ENCODE measurements around the gene GNAS-AS1.

GNAS-AS1 gene

GRCh38 chr20:58851969-58852458 is 1.3 kb upstream of the GNAS-AS1 start:
- peaks cover 14% of the 10 kb centered on the region for H3K9me3 ChIP-seq (ENCODE audit: insufficient read depth, low read depth, low read length)
- H4K8ac ChIP-seq (ENCODE audit: low read depth, low read length): no peak overlapping the region
- H3K14ac ChIP-seq (ENCODE audit: low read length): no peak overlapping the region
- peak overlapping the region; percentile 16 for H3K4me3 ChIP-seq (ENCODE audit: low read depth, low read length)
- no peak overlapping the region for H2AFZ ChIP-seq (ENCODE audit: insufficient read depth, low read length, poor library complexity)
- H2BK120ac ChIP-seq (ENCODE audit: insufficient read depth, low read length, poor library complexity): no peak overlapping the region
- no peak overlapping the region for H4K91ac ChIP-seq (ENCODE audit: low read depth, low read length)
- H3K79me2 ChIP-seq (ENCODE audit: control insufficient read depth, insufficient read depth, low read length, poor library complexity): peaks cover 5% of the 10 kb centered on the region
- no CpG with 5 or more reads among the region's 23 CpGs for WGBS (ENCODE audit: extremely low coverage, insufficient coverage, insufficient read length)
- no peak overlapping the region for H4K12ac ChIP-seq (ENCODE audit: low read depth, low read length)
- H3K27me3 ChIP-seq (ENCODE audit: insufficient read depth, low read length): peaks cover 25% of the 10 kb centered on the region
- H3K4ac ChIP-seq (ENCODE audit: low read depth, low read length): no peak overlapping the region
- H3K4me2 ChIP-seq (ENCODE audit: low read length): peak overlapping the region; percentile 70
- no peak for DNase-seq
- peaks cover 11 to 17% of the 10 kb centered on the region in 2 experiments for H3K4me1 ChIP-seq (ENCODE audit: control insufficient read depth in 1 of 2, insufficient read depth in 2 of 2, low read length in 2 of 2)
- H3K27ac ChIP-seq (ENCODE audit: low read depth, low read length): no peak overlapping the region
- no peak overlapping the region for H3K23ac ChIP-seq (ENCODE audit: low read length)
- H2BK5ac ChIP-seq (ENCODE audit: low read depth, low read length, poor library complexity): no peak overlapping the region
- H3K9ac ChIP-seq (ENCODE audit: low read length): no peak overlapping the region
- H3K18ac ChIP-seq (ENCODE audit: low read length): no peak overlapping the region
- peaks cover 9% of the 10 kb centered on the region for H3K79me1 ChIP-seq (ENCODE audit: low read length)
- no peak overlapping the region for H2BK12ac ChIP-seq (ENCODE audit: low read length)
- no peaks in the 10 kb centered on the region for H3K36me3 ChIP-seq (ENCODE audit: control insufficient read depth in 1 of 2, insufficient read depth in 2 of 2, low read length in 2 of 2)
- H2AK5ac ChIP-seq (ENCODE audit: low read length): no peak overlapping the region

- Histone ChIP-seq H2BK12ac (ENCODE audit: low read length) (no peak overlapping the region), H3K18ac (ENCODE audit: low read length) (no peak overlapping the region), H2BK120ac (ENCODE audit: insufficient read depth, low read length, poor library complexity) (no peak overlapping the region), H3K79me2 (ENCODE audit: control insufficient read depth, insufficient read depth, low read length, poor library complexity) (peaks cover 5% of the 10 kb centered on the region), H4K91ac (ENCODE audit: low read depth, low read length) (no peak overlapping the region), H3K4me1 (ENCODE audit: control insufficient read depth in 1 of 2, insufficient read depth in 2 of 2, low read length in 2 of 2) (peaks cover 11 to 17% of the 10 kb centered on the region in 2 experiments), H3K23ac (ENCODE audit: low read length) (no peak overlapping the region), H3K9me3 (ENCODE audit: insufficient read depth, low read depth, low read length) (peaks cover 14% of the 10 kb centered on the region), H3K4me3 (ENCODE audit: low read depth, low read length) (peak overlapping the region; percentile 48), H3K27me3 (ENCODE audit: insufficient read depth, low read length) (peaks cover 25% of the 10 kb centered on the region), H4K8ac (ENCODE audit: low read depth, low read length) (peak overlapping the region; percentile 30), H2BK5ac (ENCODE audit: low read depth, low read length, poor library complexity) (no peak overlapping the region), H3K27ac (ENCODE audit: low read depth, low read length) (no peak overlapping the region), H3K36me3 (ENCODE audit: control insufficient read depth in 1 of 2, insufficient read depth in 2 of 2, low read length in 2 of 2) (no peaks in the 10 kb centered on the region), H3K14ac (ENCODE audit: low read length) (no peak overlapping the region), H3K4me2 (ENCODE audit: low read length) (peak overlapping the region; percentile 70), H3K4ac (ENCODE audit: low read depth, low read length) (no peak overlapping the region), H2AFZ (ENCODE audit: insufficient read depth, low read length, poor library complexity) (peak overlapping the region; percentile 37), H3K79me1 (ENCODE audit: low read length) (peaks cover 9% of the 10 kb centered on the region), H3K9ac (ENCODE audit: low read length) (no peak overlapping the region), H2AK5ac (ENCODE audit: low read length) (no peak overlapping the region), H4K12ac (ENCODE audit: low read depth, low read length) (no peak overlapping the region)
- no CpG with 5 or more reads among the region's 41 CpGs for WGBS (ENCODE audit: extremely low coverage, insufficient coverage, insufficient read length)
- no peak for DNase-seq
These were observed 693 bp upstream of the GNAS-AS1 start for GRCh38 chr20:58851221-58851968.

- Histone ChIP-seq H2AFZ (ENCODE audit: insufficient read depth, low read length, poor library complexity) (no peak overlapping the region), H2BK5ac (ENCODE audit: low read depth, low read length, poor library complexity) (no peak overlapping the region), H3K4ac (ENCODE audit: low read depth, low read length) (no peak overlapping the region), H3K9ac (ENCODE audit: low read length) (no peak overlapping the region), H3K79me1 (ENCODE audit: low read length) (no peaks in the 10 kb centered on the region), H3K18ac (ENCODE audit: low read length) (no peak overlapping the region), H3K4me2 (ENCODE audit: low read length) (no peak overlapping the region), H3K4me1 (ENCODE audit: control insufficient read depth in 1 of 2, insufficient read depth in 2 of 2, low read length in 2 of 2) (peaks cover 6% of the 10 kb centered on the region in 2 experiments), H3K27ac (ENCODE audit: low read depth, low read length) (no peak overlapping the region), H2BK12ac (ENCODE audit: low read length) (no peak overlapping the region), H3K23ac (ENCODE audit: low read length) (no peak overlapping the region), H4K8ac (ENCODE audit: low read depth, low read length) (no peak overlapping the region), H4K12ac (ENCODE audit: low read depth, low read length) (no peak overlapping the region), H3K9me3 (ENCODE audit: insufficient read depth, low read depth, low read length) (peaks cover 11% of the 10 kb centered on the region), H2AK5ac (ENCODE audit: low read length) (no peak overlapping the region), H3K36me3 (ENCODE audit: control insufficient read depth in 1 of 2, insufficient read depth in 2 of 2, low read length in 2 of 2) (no peaks in the 10 kb centered on the region), H4K91ac (ENCODE audit: low read depth, low read length) (no peak overlapping the region), H2BK120ac (ENCODE audit: insufficient read depth, low read length, poor library complexity) (no peak overlapping the region), H3K4me3 (ENCODE audit: low read depth, low read length) (no peak overlapping the region), H3K79me2 (ENCODE audit: control insufficient read depth, insufficient read depth, low read length, poor library complexity) (peaks cover 5% of the 10 kb centered on the region), H3K14ac (ENCODE audit: low read length) (no peak overlapping the region), H3K27me3 (ENCODE audit: insufficient read depth, low read length) (peaks cover 17% of the 10 kb centered on the region)
- DNase-seq: no peak
- no CpG with 5 or more reads among the region's 2 CpGs for WGBS (ENCODE audit: extremely low coverage, insufficient coverage, insufficient read length)
These were observed 3.2 kb downstream of the GNAS-AS1 start for GRCh38 chr20:58847463-58847862.

- no peaks in the 10 kb centered on the region for H3K4me1 ChIP-seq (ENCODE audit: control insufficient read depth in 1 of 2, insufficient read depth in 2 of 2, low read length in 2 of 2)
- WGBS (ENCODE audit: extremely low coverage, insufficient coverage, insufficient read length): no CpG with 5 or more reads among the region's 3 CpGs
These were observed 5.0 kb downstream of the GNAS-AS1 start for GRCh38 chr20:58845706-58846105.

More at GRCh38 chr20:58845706-58846105, 5.0 kb downstream of the GNAS-AS1 start:
- peaks cover 21% of the 10 kb centered on the region for H3K27me3 ChIP-seq (ENCODE audit: insufficient read depth, low read length)
- no peak overlapping the region for H3K27ac ChIP-seq (ENCODE audit: low read depth, low read length)
- no peak overlapping the region for H4K12ac ChIP-seq (ENCODE audit: low read depth, low read length)
- no peak overlapping the region for H2AK5ac ChIP-seq (ENCODE audit: low read length)
- no peak overlapping the region for H4K8ac ChIP-seq (ENCODE audit: low read depth, low read length)
- H3K23ac ChIP-seq (ENCODE audit: low read length): no peak overlapping the region
- H3K4me2 ChIP-seq (ENCODE audit: low read length): no peak overlapping the region
- no peak overlapping the region for H2BK5ac ChIP-seq (ENCODE audit: low read depth, low read length, poor library complexity)
- no peak overlapping the region for H3K18ac ChIP-seq (ENCODE audit: low read length)
- H3K79me2 ChIP-seq (ENCODE audit: control insufficient read depth, insufficient read depth, low read length, poor library complexity): peaks cover 5% of the 10 kb centered on the region
- no peak overlapping the region for H3K4ac ChIP-seq (ENCODE audit: low read depth, low read length)
- no peak overlapping the region for H4K91ac ChIP-seq (ENCODE audit: low read depth, low read length)
- no peak overlapping the region for H3K14ac ChIP-seq (ENCODE audit: low read length)
- peaks cover 2% of the 10 kb centered on the region for H3K9me3 ChIP-seq (ENCODE audit: insufficient read depth, low read depth, low read length)
- H2BK12ac ChIP-seq (ENCODE audit: low read length): no peak overlapping the region
- no peak overlapping the region for H2AFZ ChIP-seq (ENCODE audit: insufficient read depth, low read length, poor library complexity)
- no peak overlapping the region for H3K4me3 ChIP-seq (ENCODE audit: low read depth, low read length)
- no peak for DNase-seq
- H3K36me3 ChIP-seq (ENCODE audit: control insufficient read depth in 1 of 2, insufficient read depth in 2 of 2, low read length in 2 of 2): peaks cover 11 to 13% of the 10 kb centered on the region in 2 experiments
- no peak overlapping the region for H2BK120ac ChIP-seq (ENCODE audit: insufficient read depth, low read length, poor library complexity)
- no peaks in the 10 kb centered on the region for H3K79me1 ChIP-seq (ENCODE audit: low read length)
- H3K9ac ChIP-seq (ENCODE audit: low read length): no peak overlapping the region

Measured in trophoblast cell (in vitro differentiated cells and primary cell).